ENCODE data around the gene TACSTD2.

Gene TACSTD2

GRCh38 chr1:58597076-58597475 lies 20.0 kb upstream of the TACSTD2 start:
- DNase-seq (ENCODE audit: low spot score), result no peak
- no peak for TF ChIP-seq CTCF (IDR thresholded peaks at IDR 0.05; ENCODE audit: extremely low read depth, missing control alignments)

- no peak for TF ChIP-seq CTCF (IDR thresholded peaks at IDR 0.05; ENCODE audit: extremely low read depth, missing control alignments)
- no peak for DNase-seq (ENCODE audit: low spot score)
Measured at GRCh38 chr1:58596631-58597052, 19.6 kb upstream of the TACSTD2 start.

GRCh38 chr1:58594546-58594945 lies 17.5 kb upstream of the TACSTD2 start:
- no peak for DNase-seq (ENCODE audit: low spot score)
- no peak for TF ChIP-seq CTCF (IDR thresholded peaks at IDR 0.05; ENCODE audit: extremely low read depth, missing control alignments)

GRCh38 chr1:58592522-58593134 lies 15.6 kb upstream of the TACSTD2 start:
- no peak for DNase-seq (ENCODE audit: low spot score)
- no peak for TF ChIP-seq CTCF (IDR thresholded peaks at IDR 0.05; ENCODE audit: extremely low read depth, missing control alignments)

GRCh38 chr1:58591806-58592205 lies 14.8 kb upstream of the TACSTD2 start:
- DNase-seq (ENCODE audit: low spot score), result no peak
- TF ChIP-seq CTCF (IDR thresholded peaks at IDR 0.05; ENCODE audit: extremely low read depth, missing control alignments), result no peak

GRCh38 chr1:58590019-58590418 lies 13.0 kb upstream of the TACSTD2 start:
- TF ChIP-seq CTCF (IDR thresholded peaks at IDR 0.05; ENCODE audit: extremely low read depth, missing control alignments), result no peak
- DNase-seq (ENCODE audit: low spot score), result no peak

GRCh38 chr1:58588396-58588795 lies 11.3 kb upstream of the TACSTD2 start:
- no peak for DNase-seq (ENCODE audit: low spot score)
- TF ChIP-seq CTCF (IDR thresholded peaks at IDR 0.05; ENCODE audit: extremely low read depth, missing control alignments), result no peak
